Measurements from ENCODE around the gene CCDC112. TPM values are rescaled to one million over a fixed set of nuclear protein-coding genes. Genes with fewer than 3 reads are reported as not detected.

CCDC112 gene
- total and polyA plus RNA-seq, 2 experiments from 2014 or later: 18.1 to 48.2 TPM

DNA sequence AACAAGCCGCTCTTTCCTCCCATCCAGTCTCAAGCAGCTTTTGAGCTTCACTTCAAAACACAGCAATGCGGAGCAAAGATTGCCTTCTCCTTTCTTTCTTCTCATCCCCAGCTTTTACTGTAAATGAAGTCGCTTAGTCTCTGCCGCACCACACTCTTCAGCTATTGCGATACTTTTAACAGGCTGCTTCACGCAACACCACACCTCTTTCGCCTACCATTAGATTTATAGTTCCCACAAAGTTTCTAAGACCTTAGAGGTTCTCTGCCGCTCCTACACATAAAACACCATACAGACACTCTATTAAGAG, 34.5 kb downstream of the CCDC112 start:
- TF ChIP-seq POLR2AphosphoS5 (IDR thresholded peaks at IDR 0.05; ENCODE audit: low read depth): no peak
- TF ChIP-seq NANOG (IDR thresholded peaks at IDR 0.05; ENCODE audit: borderline replicate concordance): no peak
- TF ChIP-seq, protein P1, sequence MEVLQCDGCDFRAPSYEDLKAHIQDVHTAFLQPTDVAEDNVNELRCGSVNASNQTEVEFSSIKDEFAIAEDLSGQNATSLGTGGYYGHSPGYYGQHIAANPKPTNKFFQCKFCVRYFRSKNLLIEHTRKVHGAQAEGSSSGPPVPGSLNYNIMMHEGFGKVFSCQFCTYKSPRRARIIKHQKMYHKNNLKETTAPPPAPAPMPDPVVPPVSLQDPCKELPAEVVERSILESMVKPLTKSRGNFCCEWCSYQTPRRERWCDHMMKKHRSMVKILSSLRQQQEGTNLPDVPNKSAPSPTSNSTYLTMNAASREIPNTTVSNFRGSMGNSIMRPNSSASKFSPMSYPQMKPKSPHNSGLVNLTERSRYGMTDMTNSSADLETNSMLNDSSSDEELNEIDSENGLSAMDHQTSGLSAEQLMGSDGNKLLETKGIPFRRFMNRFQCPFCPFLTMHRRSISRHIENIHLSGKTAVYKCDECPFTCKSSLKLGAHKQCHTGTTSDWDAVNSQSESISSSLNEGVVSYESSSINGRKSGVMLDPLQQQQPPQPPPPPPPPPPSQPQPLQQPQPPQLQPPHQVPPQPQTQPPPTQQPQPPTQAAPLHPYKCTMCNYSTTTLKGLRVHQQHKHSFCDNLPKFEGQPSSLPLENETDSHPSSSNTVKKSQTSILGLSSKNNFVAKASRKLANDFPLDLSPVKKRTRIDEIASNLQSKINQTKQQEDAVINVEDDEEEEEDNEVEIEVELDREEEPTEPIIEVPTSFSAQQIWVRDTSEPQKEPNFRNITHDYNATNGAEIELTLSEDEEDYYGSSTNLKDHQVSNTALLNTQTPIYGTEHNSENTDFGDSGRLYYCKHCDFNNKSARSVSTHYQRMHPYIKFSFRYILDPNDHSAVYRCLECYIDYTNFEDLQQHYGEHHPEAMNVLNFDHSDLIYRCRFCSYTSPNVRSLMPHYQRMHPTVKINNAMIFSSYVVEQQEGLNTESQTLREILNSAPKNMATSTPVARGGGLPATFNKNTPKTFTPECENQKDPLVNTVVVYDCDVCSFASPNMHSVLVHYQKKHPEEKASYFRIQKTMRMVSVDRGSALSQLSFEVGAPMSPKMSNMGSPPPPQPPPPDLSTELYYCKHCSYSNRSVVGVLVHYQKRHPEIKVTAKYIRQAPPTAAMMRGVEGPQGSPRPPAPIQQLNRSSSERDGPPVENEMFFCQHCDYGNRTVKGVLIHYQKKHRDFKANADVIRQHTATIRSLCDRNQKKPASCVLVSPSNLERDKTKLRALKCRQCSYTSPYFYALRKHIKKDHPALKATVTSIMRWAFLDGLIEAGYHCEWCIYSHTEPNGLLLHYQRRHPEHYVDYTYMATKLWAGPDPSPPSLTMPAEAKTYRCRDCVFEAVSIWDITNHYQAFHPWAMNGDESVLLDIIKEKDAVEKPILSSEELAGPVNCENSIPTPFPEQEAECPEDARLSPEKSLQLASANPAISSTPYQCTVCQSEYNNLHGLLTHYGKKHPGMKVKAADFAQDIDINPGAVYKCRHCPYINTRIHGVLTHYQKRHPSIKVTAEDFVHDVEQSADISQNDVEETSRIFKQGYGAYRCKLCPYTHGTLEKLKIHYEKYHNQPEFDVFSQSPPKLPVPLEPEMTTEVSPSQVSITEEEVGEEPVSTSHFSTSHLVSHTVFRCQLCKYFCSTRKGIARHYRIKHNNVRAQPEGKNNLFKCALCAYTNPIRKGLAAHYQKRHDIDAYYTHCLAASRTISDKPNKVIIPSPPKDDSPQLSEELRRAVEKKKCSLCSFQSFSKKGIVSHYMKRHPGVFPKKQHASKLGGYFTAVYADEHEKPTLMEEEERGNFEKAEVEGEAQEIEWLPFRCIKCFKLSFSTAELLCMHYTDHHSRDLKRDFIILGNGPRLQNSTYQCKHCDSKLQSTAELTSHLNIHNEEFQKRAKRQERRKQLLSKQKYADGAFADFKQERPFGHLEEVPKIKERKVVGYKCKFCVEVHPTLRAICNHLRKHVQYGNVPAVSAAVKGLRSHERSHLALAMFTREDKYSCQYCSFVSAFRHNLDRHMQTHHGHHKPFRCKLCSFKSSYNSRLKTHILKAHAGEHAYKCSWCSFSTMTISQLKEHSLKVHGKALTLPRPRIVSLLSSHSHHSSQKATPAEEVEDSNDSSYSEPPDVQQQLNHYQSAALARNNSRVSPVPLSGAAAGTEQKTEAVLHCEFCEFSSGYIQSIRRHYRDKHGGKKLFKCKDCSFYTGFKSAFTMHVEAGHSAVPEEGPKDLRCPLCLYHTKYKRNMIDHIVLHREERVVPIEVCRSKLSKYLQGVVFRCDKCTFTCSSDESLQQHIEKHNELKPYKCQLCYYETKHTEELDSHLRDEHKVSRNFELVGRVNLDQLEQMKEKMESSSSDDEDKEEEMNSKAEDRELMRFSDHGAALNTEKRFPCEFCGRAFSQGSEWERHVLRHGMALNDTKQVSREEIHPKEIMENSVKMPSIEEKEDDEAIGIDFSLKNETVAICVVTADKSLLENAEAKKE (CRISPR knock-in tag; IDR thresholded peaks at IDR 0.05): no peak
- TF ChIP-seq JUNB (IDR thresholded peaks at IDR 0.05; ENCODE audit: unreplicated experiment): no peak
- TF ChIP-seq STAT1 (IDR thresholded peaks at IDR 0.05; ENCODE audit: unreplicated experiment): no peak
- TF ChIP-seq EZH2 (IDR thresholded peaks at IDR 0.05; ENCODE audit: low read depth, unreplicated experiment): no peak
- TF ChIP-seq, protein P2, sequence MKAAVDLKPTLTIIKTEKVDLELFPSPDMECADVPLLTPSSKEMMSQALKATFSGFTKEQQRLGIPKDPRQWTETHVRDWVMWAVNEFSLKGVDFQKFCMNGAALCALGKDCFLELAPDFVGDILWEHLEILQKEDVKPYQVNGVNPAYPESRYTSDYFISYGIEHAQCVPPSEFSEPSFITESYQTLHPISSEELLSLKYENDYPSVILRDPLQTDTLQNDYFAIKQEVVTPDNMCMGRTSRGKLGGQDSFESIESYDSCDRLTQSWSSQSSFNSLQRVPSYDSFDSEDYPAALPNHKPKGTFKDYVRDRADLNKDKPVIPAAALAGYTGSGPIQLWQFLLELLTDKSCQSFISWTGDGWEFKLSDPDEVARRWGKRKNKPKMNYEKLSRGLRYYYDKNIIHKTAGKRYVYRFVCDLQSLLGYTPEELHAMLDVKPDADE (IDR thresholded peaks at IDR 0.05): no peak
- no peak for TF ChIP-seq EZH2phosphoT487 (IDR thresholded peaks at IDR 0.05; ENCODE audit: unreplicated experiment)
- no peak for TF ChIP-seq CREB1 (CRISPR knock-in tag; IDR thresholded peaks at IDR 0.05; ENCODE audit: low read depth)
- peak overlapping the region; percentile 90 for H3K4me3 Mint-ChIP-seq
- peaks cover 19% of the 10 kb centered on the region for H3K4me1 Mint-ChIP-seq
- Histone ChIP-seq H3K27me3 (ENCODE audit: insufficient read depth) (no peaks in the 10 kb centered on the region), H2AFZ (peak overlapping the region; percentile 91), H3K9me2 (ENCODE audit: insufficient read depth) (no peaks in the 10 kb centered on the region), H3K79me2 (replicated peaks; ENCODE audit: insufficient read depth) (peaks cover 53% of the 10 kb centered on the region), H3K4me3 (peak overlapping the region; percentile 75), H4K20me1 (replicated peaks; ENCODE audit: insufficient read depth) (no peaks in the 10 kb centered on the region), H3F3A (replicated peaks; ENCODE audit: low read depth) (no peaks in the 10 kb centered on the region), H3K4me2 (peak overlapping the region; percentile 81), H3K4me1 (ENCODE audit: insufficient read depth) (peaks cover 8% of the 10 kb centered on the region; the same call in 1 of the 2 replicates), H3K27ac (ENCODE audit: low read depth) (peak overlapping the region; percentile 81; the same call in 1 of the 2 replicates), H3K36me3 (ENCODE audit: insufficient read depth) (no peaks in the 10 kb centered on the region)
- peak; percentile 34 for DNase-seq (ENCODE audit: low spot score)
- peaks cover 5% of the 10 kb centered on the region; the same call in 2 of the 3 replicates for H3K36me3 Mint-ChIP-seq (ENCODE audit: low read depth)
- peaks cover 6% of the 10 kb centered on the region for H3K27me3 Mint-ChIP-seq (ENCODE audit: insufficient read depth, low read depth, poor library complexity)
- no peaks in the 10 kb centered on the region for H3K9me3 Mint-ChIP-seq
- ATAC-seq: peak; percentile 34
- H3K27ac Mint-ChIP-seq: peak overlapping the region; percentile 34; the same call in 1 of the 2 replicates

Measured in GM23338 (cell line).